Measurements from ENCODE around the gene WDSUB1.

Gene WDSUB1

GRCh38 chr2:159194241-159194640 is 92.3 kb downstream of the WDSUB1 start:
- DNase-seq: no peak

- no peak for DNase-seq
Measured at GRCh38 chr2:159193791-159194190, 92.7 kb downstream of the WDSUB1 start.

- no peak for DNase-seq
Measured at GRCh38 chr2:159192371-159192918, 94.1 kb downstream of the WDSUB1 start.

GRCh38 chr2:159188449-159188848 is 98.1 kb downstream of the WDSUB1 start:
- DNase-seq: no peak

GRCh38 chr2:159187106-159187505 is 99.4 kb downstream of the WDSUB1 start:
- no peak for DNase-seq

- DNase-seq: no peak
Measured at GRCh38 chr2:159186462-159186861, 100.0 kb downstream of the WDSUB1 start.
